T-helper 22 cell (primary cell): ENCODE data around the gene SYTL4.
"Not testable (repeated sequence)": the region's sequence is repeated elsewhere in the genome, so short reads cannot be mapped to it uniquely, and the experiment has no call there.

ENCODE experiments used
- DNase-seq: peaks from one replicate; pipeline ENCODE4 v3.0.0-alpha.2; 2020; ENCODE audit warnings: low read depth

The SYTL4 gene

DNA sequence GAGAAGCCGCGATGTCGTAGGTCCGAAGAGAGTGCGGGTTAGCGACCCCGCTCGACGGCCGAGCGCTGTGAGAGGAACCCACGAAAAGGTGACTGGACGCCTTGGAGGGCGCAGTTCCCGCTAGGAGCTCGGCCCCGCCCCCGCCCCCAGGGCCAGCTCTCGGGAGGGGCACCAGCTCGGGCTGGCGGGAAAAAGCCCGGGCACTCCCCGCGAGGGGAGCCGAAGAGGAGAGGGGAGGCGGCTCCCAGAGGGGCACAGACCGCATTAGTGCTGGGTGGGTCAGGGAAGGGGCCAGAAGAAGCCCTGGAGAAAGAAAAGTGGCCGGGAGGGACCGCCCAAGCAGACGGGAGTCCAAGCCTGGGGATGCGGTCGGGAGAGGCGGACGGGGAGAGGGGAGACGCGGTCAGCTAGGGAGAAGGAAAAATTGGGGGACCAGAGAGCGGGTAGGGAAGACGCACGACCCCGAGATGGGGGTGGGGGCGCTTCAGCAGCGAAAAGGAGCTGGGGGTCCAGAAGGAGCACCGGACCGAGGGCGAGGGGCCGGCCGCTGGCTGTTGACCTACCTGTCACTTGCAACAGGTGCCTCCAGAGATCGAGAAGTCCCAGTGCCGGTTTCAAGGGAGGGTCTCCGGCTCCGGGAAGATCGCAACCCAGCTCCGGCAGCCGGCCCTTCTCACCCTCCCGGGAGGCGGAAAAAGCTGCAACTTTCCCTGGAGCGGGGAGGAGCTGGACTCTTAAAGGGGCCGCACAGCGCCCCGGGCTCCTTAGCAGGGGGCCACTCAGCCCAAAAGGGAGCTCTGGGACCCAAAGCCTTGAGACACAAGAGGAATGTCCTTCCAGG, at the start of gene SYTL4:
SYTL4 (minus strand) TSS at position 681 of the 841 bp plus-strand sequence. CDS start 30,084 bp downstream, outside the sequence.
- DNase-seq, result no peak

- not testable (repeated sequence) for DNase-seq
These were observed 37.5 kb upstream of the SYTL4 start for GRCh38 chrX:100769439-100769838.

DNA sequence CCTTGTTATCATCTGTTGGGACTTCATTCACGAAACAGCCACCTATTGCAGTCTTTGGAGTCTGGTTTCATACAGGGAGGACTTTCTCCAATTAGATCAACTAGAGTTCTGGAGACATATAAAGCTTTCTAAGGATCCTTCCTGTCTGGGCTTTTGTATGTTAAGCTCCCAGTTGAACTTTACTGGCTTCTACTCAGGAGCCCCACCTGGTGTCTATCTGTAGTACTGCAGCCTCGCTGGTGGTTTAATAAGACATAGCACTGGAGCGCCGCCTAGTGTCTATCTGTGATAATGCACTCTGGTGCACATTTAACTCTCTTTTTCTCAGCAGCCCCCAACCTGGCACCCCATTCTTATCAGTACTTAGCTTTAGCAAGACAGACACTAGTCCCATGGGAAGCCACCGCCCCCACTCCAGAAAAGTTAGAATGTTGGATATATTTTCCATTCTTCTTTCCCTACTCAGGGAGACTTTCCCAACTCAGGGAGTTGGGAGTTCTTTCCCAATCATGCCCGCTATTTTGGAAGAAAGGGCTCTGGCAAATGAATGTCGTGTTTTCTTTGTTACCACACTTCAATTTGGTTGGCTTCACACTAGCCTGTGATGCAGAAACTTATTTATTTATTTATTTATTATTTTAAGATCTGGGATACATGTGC, 36.9 kb upstream of the SYTL4 start:
- DNase-seq, result peak; percentile 61

DNA sequence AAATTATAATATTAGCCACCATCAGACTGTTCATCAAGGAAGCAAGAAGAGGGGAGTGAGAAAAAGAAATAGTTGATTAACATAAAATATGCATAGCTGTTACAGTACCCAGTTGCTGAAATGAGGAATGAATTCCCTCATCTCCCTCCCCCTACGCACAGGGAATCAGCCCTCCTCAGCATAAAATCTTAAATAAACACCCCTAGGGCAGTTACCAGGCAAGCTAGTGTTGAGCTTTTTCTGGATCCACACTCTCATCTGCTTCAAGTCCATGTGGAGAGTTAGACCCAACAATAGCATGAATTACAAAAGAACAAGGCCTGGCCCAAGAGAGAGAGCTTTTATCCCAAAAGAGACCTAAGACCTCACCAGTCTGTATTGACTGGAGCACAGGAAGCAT, 19.0 kb upstream of the SYTL4 start:
- no peak for DNase-seq

DNA sequence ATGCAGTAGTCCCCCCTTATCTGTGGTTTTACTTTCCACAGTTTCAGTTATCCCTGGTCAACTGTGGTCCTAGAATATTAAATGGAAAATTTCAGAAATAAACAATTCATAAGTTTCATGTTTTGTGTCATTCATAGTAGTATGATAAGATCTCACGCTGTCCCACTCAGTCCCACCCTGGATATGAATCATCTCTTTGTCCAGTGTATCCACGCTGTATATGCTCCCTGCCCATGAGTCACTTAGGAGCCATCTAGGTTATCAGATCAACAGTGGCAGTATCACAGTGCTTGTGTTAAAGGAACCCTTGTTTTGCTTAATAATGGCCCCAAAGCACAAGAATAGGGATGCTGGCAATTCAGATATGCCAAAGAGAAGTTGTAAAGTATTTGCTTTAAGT, 16.2 kb upstream of the SYTL4 start:
- DNase-seq, result no peak

GRCh38 chrX:100747703-100748102, 15.8 kb upstream of the SYTL4 start:
- no peak for DNase-seq

DNA sequence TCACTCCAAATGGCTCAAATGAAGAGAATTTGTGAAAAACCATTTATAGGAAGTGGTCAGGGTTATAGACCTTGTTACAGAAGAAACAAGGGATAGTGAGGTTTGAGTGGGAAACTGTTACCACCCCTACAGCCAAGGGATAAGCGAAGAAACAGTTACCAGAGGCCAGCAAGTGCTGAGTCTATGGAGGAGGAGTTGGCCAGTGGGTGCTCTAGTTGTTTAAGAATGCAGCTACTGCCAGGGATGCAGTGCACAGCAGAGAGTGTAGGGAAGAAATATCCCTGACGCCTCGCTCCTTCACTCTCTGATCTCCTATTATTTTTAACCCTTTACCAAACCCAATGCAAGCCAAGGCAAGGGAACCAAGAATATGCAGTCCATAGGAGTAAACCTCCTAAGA, 15.2 kb upstream of the SYTL4 start:
- DNase-seq, result no peak

GRCh38 chrX:100745806-100746537, 14.1 kb upstream of the SYTL4 start:
- no peak for DNase-seq

- DNase-seq, result no peak
These were observed 13.3 kb upstream of the SYTL4 start for GRCh38 chrX:100745205-100745604.

GRCh38 chrX:100743009-100743607, 11.2 kb upstream of the SYTL4 start:
- DNase-seq, result no peak

DNA sequence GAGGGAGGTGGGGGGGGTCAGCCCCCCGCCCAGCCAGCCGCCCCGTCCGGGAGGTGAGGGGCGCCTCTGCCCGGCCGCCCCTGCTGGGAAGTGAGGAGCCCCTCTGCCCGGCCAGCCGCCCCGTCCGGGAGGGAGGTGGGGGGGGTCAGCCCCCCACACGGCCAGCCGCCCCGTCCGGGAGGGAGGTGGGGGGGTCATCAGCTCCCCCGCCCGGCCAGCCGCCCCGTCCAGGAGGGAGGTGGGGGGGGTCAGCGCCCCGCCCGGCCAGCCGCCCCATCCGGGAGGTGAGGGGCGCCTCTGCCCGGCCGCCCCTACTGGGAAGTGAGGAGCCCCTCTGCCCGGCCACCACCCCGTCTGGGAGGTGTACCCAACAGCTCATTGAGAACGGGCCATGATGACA, 7.9 kb downstream of the SYTL4 start:
- DNase-seq, result not testable (repeated sequence)

GRCh38 chrX:100721328-100721727, 10.6 kb downstream of the SYTL4 start:
- DNase-seq, result no peak

DNA sequence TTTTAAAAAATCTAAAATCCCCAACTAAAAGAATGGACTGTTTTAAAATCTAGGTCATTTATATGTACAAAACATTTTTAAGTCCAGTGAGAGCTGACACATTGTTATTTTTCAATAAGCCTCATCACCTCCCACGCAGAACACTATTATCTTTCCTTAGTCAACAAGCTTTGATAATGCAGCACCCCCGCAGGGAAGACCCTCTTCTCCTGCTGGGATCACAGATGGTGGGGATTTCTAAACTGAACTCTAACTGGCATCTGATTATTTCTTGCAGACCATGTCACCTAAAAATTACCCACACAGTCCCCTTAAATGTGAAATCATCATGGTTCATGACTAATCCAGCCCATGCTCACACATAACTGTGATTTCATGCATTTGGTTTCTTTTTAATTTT, 11.6 kb downstream of the SYTL4 start:
- no peak for DNase-seq

DNA sequence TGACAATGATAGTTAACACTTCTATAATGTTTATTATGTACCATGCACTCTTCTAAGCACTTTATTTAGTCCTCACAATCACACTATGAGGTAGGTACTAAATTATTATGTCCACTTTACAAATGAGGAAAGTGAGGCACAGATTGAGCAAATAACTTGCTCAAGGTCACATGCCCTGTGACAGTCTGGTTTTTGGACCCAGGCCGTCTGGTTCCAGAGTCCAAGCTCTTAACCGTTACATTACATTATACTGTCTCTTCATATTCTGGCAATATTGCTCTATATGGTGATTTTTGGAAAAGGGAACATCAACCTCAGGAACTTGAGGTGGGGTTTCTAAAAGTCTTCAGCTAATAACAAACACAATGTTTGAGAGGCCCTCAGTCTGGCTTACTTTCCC, 12.8 kb downstream of the SYTL4 start:
- no peak for DNase-seq

DNA sequence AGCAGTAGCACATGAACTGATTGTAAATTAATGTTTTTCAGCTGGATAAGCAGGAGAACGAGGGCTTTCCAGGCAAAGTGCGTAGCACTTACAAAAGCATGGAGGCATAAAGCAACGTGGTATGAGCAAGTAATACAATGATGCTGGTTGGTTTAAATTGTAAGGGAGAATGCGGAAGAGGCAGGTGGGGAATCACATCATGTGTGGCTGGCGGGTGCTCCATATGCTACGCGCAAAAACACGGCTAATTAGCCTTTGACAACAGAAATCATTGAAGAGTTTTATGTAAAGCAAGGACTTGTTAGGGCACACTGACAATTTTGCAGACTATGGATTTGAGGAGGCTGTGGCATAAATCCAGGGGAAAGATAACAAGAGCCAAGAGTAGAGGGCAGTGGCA, 14.6 kb downstream of the SYTL4 start:
- DNase-seq, result no peak

- DNase-seq, result no peak
These were observed 21.1 kb downstream of the SYTL4 start for GRCh38 chrX:100710816-100711215.

- no peak for DNase-seq
These were observed 27.2 kb downstream of the SYTL4 start for GRCh38 chrX:100704581-100705203.

DNA sequence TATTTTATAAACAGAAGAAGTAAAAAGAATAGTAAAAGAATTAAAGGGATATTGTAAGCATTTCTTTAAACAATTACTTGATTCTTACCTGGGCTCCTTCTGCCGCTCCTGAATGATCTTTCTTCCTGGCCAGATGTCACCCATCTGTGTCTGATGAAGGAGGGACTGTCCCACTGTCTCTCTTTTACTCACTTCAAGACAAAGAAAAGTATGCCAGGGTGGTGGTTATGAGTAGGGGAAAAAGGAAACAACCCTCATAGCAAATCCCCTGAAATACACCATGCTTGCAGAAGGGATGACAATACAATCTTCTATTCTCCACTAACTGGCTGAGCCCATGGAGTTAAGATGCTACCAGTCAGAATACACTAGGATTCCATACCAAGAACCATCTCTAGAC, 31.1 kb downstream of the SYTL4 start:
- no peak for DNase-seq

GRCh38 chrX:100698551-100698950, 33.4 kb downstream of the SYTL4 start:
- DNase-seq, result no peak

- DNase-seq, result no peak
These were observed 35.1 kb downstream of the SYTL4 start for GRCh38 chrX:100696699-100697351.

- DNase-seq, result no peak
These were observed 35.9 kb downstream of the SYTL4 start for GRCh38 chrX:100695991-100696390.
